ENCODE results near the gene SCYGR3.
"Not testable (repeated sequence)": the region's sequence is repeated elsewhere in the genome, so short reads cannot be mapped to it uniquely, and the experiment has no call there.

SCYGR3 gene

DNA sequence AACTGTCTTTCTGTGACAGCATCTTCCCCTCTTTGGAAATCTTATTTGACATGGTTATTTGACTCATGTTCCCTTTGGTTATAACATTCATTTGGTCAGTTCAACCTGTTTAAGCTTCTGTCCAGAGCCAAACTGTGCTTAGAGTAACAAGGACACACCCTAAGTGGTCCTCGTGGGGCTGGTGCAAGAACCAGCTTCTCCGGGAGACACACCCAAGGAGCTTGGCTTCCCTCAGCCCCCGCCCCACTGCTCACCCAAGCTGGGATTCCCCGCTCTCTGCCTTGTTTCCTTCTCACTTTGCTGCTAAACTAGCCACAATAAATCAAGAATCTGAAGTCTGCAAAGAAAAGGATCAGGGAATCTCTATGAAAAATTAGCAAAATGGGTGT, 1.4 kb downstream of the SCYGR3 start:
- no peak for DNase-seq (ENCODE audit: low spot score)

DNA sequence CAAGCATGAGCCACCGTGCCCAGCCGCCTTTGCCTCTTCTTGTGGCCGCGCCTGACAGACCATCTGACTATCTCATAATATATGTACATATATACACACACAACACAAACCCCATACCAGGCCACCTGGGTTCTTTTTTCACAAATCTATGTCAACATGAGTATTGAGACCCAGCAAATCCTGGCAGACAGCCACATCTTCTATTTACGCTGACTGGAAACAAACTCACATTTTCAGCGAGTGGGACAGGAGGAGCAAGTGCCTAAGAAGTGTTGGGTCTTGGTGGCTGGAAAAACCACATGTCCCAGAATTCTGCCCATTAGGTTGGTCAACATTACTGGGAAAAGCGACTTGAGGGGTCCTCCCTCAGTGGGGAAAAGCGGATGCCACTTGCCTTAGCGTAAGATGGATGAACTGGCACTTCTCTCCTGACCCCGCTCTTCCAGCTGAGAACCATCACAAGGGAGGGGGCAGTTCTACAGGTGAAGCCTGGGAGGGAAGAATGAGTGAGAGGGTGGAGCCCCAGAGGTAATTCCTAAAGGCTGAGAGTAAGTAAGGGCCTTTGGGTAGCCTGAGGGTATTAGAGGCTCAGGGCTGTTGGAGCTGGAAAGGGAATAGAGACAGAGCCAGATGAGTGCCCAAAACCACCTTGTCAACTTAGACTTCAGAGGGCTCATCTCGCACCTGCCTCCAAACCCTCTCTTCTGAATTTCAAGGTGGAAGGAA, 1.9 kb downstream of the SCYGR3 start:
- DNase-seq (ENCODE audit: low spot score): no peak

DNA sequence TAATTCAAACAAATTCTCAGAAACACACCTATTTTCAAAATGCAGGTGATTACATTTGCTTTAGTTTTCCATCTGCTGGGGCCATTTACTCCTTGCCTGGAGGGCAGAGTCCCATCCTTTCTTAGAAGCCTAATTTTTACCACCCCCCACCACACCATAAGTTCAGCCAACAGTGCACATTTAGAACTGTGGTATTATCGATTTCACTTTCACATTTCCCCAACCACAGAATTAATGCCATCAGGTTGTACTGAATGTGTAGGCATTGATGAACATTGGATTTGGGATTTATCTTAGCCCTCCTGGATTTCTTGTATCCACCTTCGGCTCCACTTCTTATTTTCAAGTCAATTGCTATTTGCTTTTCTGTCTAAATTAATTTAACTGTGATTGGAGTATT, 4.5 kb downstream of the SCYGR3 start:
- DNase-seq (ENCODE audit: low spot score): no peak

DNA sequence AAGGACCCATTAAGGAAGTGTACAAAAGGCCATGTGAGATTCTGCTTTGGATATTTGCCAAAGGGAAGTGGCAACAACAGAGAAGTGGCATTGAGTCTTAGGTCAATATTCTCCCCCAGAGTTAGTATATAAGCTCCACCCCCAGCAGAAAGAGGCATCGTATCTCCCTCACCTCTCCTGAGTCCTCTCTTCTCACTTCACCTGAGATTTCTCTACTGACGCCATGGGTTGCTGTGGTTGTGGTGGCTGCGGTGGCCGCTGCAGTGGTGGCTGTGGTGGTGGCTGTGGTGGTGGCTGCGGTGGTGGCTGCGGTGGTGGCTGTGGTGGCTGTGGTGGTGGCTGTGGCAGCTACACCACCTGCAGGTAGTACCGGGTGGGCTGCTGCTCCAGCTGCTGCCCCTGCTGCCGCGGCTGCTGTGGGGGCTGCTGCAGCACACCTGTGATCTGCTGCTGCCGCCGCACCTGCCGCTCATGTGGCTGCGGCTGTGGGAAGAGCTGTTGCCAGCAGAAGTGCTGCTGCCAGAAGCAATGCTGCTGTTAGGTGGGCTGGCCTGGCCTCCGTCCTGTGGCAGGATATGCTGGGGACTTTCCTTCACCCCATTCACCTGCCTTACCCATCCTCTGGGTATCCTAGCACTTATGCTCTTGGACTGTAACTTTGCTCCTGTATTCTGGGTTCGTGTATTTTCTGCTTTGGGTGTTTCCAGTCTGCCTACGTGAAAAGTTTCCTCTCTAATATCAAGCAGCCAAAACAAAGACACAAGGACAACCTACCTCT, 5.9 kb downstream of the SCYGR3 start:
- DNase-seq (ENCODE audit: low spot score): no peak

DNA sequence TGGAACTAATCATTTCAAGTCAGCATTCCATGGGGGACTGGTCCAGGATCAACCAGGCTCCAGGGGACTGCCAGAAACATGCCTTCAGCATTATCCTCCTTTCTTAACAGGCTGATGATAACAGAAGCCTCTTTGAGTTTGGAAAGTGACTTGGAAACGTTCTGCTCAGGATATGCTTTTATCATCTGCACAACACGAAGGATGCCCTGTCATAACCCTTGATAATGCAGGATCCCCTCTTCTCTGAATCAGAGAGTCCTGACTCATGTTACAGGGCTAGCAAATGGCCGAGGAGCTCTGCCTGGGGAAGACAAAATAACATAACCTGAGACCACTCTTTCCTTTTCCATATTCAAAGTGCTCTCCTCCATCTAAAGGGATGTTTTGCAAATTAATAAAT, 6.7 kb downstream of the SCYGR3 start:
- DNase-seq (ENCODE audit: low spot score): no peak

DNA sequence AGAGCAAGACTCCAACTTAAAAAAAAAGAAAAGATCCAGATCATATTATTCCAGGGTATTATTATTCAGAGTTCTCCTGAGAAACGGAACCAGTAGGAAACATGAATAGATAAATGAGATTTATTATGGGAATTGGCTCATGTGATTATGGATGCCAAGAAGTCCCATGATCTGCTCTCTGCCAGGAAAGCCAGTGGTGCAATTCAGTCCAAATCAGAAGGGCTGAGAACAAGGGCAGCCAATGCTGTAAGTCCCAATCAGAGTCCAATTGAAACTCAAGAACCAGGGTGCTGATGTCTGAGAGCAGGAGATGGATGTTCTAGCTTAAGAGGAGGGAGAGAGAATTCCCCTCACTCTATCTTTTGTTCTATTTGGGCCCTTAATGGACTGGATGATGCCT, 8.2 kb downstream of the SCYGR3 start:
- no peak for DNase-seq (ENCODE audit: low spot score)

DNA sequence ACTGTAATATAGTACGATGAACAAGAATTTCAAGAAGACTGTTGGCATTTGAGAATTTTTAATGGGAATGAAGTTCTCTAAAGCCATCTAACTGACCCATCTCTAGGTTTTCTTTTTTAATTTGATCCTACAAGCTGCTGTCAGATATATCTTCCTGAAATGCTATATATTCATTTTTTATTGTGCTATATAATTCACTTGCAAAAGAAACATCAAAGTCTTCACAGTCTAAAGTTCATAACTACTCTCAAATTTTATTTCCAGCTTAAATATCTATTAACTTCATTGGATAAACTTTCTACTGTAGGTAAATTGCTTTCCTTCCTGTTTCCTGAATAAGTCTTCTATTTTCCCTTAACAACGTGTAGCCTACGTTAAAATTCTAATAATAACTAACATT, 12.3 kb downstream of the SCYGR3 start:
- DNase-seq (ENCODE audit: low spot score): no peak

DNA sequence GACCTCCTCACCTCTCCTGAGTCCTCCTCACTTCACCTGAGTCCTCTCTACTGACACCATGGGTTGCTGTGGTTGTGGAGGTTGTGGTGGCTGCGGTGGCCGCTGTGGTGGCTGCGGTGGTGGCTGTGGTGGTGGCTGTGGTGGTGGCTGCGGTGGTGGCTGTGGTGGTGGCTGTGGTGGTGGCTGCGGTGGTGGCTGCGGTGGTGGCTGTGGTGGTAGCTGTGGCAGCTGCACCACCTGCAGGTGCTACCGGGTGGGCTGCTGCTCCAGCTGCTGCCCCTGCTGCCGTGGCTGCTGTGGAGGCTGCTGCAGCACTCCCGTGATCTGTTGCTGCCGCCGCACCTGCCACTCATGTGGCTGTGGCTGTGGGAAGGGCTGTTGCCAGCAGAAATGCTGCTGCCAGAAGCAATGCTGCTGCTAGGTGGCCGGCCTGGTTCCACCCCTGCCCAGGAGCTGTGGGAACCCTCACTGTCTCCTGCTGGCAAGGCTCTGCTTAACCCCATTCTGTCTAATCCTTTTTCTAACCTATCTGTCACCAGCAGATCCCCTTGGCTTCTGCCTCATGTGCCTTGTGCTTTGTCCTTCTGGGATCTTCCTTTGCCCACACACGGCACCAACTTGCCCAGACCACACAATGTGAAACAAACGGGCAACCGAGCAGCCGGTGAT, 15.7 kb downstream of the SCYGR3 start, which contains the start of gene SCYGR2:
Gene SCYGR2 (plus strand): TSS at position 59 of the 669 bp plus-strand sequence. CDS start 0 bp downstream, at position 59.
- DNase-seq (ENCODE audit: low spot score): not testable (repeated sequence)

DNA sequence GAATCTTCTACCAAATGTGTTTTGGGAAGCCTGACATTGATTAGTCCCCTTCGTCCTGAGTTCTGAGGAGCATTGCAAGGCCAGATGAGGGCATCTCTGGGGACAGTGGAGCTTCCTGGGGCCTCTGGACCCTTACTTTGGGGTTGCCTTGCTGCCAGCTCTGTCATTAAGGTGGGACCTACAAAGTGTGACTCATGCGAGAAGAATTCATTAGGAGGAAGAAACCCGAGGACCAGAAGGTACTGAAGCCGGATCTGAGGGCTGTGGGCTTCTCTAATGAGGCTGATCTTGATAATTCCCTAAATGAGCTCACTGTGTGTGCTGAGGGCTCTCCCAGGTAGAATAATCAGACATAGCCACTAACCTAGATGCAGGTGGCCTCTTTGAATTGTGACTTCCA, 16.6 kb downstream of the SCYGR3 start:
- DNase-seq (ENCODE audit: low spot score): no peak

DNA sequence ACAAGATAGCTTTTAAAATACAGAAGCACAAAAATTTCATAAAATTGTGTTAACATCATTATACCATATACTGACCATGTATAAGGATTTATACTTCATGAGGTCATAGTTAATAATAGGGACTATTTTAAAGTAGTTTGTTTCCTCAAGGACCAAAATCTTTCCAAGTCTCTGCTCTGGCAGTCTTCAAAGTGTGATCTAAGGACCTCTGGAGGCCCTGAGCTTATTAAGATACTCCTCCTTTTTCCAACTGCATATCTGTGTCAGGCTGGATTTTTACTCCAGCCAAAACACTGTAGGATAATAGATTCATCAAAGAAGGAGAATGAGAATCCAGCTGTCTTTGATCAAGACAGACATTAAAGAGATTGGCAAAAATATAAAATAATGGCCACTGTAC, 17.6 kb downstream of the SCYGR3 start:
- DNase-seq (ENCODE audit: low spot score): no peak

DNA sequence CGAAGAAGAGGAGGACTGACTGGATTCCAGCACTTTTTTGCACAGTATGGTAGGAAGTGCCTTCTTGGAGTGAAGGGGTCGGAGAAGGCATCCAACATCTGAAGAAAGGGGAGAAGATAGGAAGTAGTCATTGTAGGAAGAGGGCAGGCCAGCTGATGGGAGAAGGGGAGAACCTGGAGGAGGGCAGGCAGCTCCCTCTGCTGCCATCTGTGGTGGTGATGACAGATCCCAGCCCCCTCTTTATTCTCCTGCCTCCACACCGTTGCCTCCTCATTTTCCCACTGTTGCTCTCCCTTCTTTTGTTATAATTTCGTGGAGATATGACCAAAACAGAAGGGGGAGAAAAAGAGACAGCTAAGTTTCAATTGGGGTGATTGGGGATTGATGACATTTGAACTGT, 18.8 kb downstream of the SCYGR3 start:
- no peak for DNase-seq (ENCODE audit: low spot score)

DNA sequence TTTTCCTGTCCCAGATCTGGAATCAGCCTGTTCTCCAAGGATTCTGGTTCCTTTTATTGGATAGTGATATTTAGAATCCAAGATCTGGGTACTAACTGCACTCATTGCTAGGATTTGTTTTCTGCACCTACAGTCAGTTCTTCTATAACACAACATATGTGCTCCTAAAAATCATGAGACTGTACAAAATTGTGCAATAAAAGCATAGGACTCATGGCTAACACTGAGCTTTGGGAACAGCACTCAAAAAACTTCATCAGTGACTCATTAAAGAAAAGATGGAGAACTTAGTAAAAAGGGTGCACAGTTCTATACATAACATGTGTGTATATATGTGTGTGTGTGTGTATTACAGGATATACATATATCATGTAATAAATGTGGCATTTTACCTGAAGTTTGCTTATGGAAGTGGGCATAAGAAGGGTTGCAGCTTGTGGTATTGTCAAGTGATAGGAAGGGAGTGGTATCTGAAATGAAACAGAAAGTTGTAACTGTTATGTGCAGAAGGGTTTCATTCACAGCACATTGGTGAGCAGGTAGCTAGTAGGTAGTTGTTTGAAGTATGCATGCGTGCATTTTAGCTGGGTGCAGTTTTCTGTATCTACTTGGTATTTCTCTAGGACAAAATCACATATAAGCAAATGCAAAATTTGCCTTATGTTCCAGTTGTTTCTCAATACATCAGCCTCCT, 21.8 kb downstream of the SCYGR3 start:
- DNase-seq (ENCODE audit: low spot score): no peak

DNA sequence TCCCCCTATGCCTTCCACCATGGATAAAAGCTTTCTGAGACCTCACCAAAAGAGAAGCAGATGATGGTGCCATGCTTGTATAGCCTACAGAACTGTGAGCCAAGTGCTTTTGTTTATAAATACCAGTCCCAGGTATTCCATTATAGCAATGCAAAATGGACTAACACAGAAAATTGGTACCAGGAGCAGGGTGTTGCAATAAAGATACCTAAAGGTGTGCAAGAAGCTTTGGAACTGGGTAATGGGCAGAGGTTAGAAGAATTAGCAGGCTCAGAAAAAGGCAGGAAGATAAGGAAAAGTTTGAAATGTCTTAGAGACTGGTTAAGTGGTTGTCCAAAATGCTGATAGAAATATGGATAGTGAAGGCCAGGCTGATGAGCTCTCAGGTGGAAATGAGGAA, 32.3 kb downstream of the SCYGR3 start:
- DNase-seq (ENCODE audit: low spot score): no peak

DNA sequence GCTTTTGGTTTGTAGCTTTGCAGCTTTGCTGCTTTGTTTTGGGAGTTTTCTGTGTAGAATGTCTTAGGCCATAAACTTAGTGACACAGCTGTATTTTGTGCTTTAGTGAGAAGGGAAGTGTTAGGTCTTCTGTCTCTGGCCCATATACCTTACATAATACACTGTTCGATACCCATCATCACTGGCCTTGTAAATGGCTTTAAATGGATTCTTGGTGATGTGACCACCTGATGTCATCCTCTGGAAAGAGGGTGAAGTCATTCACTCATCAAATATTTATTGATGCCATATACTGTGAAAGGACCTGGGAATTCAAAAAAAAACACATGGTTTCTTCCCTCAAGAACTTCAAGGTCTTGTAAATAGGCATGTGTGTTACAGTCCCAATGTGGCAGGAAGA, 34.8 kb downstream of the SCYGR3 start:
- DNase-seq (ENCODE audit: low spot score): no peak

DNA sequence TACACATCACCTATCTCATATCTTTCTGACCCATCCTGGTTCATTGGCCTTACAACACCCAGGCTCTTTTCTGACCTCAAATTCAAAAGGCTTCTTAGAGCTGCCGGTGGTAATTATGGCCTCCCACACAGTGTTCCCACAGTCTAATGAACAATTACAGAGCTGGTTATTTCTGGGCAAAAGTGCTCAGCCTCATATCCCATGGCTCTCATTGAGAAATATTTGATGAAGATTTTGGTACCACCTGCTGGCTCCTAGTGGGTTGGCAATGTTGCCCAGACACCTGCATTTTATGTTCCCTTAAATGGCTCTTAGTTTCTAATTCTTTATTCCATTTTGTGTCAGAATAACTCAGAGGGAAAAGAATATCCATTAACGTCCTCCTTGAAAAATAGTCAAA, 36.0 kb downstream of the SCYGR3 start:
- DNase-seq (ENCODE audit: low spot score): no peak

DNA sequence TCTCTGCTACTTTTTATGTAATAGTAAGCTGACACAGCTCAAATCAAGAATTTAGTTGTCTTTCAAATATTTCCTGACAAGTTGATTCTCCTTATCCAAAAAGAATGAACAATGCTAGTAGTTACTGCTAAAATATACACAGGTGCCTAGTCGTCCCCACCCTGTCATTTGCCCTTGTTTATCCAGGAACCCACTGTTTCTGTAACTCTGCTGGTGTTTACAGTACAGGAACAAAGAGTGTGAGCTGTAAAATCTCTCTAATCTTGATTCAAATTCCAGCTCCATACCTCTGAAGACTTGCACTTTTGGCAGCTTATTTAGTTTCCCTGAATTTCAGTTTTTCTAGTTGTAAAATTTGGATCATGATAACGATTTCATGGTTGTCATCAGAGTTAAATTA, 37.1 kb downstream of the SCYGR3 start:
- DNase-seq (ENCODE audit: low spot score): no peak

DNA sequence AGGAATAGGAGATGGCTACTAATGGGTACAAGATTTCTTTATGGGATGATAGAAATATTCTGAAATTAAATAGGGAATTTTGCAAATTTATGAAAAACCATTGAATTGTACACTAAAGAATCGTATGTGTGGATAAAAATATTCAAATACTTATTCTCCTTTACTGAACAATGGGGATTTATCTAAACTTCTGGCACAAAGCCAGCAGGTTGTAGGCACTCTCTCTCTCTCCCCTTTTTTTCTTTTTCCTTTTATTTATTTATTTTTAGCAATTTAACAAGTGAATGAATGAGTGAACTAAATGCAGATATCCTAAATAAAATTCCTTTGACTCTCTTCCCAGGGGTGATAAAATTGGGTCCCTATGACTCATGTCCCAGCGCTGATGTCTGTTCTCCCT, 37.8 kb downstream of the SCYGR3 start:
- no peak for DNase-seq (ENCODE audit: low spot score)

DNA sequence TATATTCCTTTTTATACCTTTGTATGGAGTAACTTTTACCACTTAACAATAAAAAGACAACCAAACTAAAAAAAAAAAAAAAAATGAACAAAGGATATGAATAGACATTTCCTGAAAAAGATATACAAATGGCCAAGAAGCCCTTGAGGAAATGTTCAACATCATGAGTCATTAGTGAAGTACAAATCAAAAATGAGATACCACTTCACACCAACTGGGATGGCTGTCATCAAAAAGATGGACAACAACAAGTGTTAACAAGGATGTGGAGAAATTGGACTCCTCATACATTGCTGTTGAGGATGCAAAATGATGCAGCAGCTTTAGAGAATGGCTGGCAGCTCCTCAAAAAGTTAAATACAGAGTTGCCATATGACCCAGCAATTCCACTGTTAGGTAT, 38.5 kb downstream of the SCYGR3 start:
- DNase-seq (ENCODE audit: low spot score): no peak

DNA sequence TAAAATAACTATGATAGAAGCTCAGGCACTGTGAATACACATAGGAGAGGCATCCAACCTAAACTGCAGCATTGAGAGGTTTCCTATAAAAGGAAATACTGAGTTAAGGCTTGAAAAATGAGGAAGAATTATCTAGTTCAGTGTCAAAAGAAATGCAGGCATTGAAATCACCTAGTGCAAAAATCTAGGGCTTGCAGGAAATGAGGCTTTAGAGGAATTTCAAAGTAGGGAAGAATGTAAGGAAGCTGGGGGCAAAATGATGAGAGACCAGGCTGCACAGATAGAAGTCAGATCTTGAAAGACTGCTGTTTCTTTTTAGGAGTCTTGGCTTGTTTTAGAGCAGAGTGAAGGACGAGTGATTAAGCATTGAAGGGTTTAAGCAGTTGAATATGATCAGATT, 44.0 kb downstream of the SCYGR3 start:
- no peak for DNase-seq (ENCODE audit: low spot score)

DNA sequence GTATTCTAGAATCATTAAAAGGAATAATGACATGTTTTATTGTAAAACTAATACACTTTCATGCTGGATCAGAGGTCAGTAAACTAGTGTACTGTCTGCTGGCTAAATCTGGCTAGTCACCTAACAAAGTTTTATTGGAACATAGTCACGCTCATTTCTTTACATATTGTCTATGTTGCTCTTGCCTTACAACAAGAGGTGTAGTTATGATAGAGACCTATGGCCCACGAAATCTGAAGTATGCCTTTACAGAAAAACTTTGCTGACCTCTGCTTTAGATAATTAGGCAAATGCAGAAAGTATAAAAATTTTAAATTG, 45.8 kb downstream of the SCYGR3 start:
- DNase-seq (ENCODE audit: low spot score): no peak

DNA sequence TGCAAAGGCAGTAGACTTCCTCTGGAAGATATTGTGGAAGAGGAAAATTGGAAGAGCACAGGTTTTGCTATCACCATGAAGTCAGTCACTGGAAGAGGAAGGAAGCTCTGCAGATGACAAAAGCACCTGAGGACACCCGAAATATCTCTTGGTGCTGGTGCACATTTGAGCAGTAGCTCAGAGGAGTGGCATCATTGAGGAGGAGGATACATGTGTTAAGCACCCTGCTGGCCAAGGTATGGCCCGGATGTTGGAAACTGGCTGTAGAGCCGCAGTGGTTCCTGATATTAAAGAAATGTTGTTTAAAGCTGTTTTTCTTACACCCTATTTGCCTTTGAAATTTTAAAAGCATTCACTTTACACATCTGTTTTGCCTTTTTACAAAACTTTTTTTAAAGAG, 48.6 kb downstream of the SCYGR3 start:
- no peak for DNase-seq (ENCODE audit: low spot score)

DNA sequence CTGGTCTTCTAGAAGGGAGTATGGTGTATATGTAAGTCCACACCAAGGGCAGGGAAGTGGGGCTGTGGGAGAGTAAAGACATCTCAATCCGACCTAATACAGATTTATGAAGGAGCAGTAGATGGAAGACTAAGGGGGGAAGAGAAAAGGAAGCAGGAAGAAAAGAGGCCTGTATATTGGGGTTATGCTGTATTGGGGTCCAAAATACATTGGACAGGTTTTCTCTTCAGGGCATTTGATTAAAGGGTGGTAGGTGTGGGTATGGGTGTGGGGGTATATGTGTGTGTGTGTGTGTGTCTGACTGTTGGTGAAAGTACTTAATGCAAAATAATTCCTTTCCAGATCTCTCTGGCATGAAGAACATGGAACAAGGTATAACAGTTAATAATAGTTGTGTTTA, 49.6 kb downstream of the SCYGR3 start:
- no peak for DNase-seq (ENCODE audit: low spot score)

Measured in CD4-positive, alpha-beta T cell treated with Interleukin-6 at 100 ng/mL for 8 hours (primary cell).